Measurements from ENCODE around the gene TEKT3.

TEKT3 gene

DNA sequence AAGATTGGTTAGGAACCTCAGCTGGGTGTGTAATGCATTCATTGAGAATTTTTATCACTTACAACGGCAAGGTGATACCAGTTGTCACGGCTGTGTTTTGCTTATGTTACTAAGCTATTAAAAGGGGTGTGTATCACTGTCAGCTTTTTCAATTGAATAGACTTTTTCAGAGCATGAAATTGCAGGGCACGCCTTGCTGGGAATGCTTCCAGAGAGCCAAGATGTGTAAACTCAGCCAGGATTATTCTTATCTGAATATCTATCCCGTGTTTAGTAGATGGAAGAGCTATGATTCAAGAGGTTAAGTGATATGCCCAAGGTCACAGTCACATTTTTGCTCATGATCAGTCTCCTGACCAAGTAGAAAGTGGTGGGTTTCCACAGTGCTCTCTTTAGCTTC is 6.6 kb upstream of the TEKT3 start:
- peak; percentile 65 for DNase-seq

GRCh38 chr17:15346066-15346595 is 4.7 kb upstream of the TEKT3 start:
- DNase-seq: no peak

DNA sequence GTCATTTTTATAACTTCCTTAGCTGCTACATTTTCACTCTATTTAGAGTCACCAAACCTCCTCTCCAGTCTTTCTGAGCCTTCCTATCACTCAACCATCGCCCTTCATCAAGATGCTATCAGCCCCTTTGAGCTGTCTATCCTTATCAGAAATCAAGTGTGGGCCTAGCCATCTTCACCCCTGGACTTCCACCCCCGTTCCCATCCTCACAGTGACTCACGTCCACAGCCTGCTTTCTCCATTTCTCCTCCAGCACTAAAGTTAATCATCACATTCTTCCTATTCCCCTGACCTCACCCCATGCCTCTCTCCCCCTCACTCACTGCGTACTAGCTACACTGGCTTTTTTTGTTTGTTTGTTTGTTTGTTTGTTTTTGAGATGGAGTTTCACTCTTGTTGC is 2.4 kb upstream of the TEKT3 start:
- DNase-seq: no peak

DNA sequence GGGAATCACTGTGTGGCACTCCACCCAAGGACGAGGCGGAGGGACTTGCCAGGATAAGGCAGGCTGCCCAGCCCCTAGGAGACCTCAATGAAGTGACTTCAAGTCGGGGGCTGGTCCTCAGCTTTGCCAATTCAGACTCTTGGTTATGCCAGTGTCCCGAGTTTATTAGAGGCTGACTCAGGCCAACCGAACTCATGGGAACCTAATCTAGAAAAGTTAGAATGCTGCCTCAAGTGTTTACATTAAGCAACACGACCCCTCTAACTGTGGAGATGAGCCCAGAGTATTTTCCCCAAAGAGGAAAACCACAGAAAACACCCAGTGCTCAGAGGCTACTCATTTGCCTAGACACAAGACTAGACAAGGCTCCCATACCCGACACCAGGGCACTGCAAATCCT is 1.1 kb upstream of the TEKT3 start:
- DNase-seq: no peak

DNA sequence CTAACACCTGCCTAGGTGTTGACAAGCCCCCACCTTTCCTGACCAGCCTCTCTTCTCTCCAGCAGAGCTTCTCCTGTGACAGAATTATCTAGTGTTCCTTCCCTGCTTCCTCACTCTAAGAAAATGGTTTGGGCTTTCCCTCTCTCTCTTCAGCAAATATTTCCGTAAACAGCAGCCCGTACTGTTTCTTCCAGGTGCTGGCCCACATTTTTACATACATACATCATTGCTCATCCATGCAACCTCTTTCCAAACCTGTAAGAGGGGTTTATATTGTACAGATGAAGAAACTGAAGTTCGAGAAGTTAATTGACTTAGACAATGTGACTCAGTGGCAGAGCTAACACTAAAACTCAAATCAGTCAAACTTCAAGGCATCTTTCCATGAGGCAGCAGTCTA is 569 bp upstream of the TEKT3 start:
- no peak for DNase-seq

GRCh38 chr17:15340966-15341365 is 431 bp downstream of the TEKT3 start:
- no peak for DNase-seq

DNA sequence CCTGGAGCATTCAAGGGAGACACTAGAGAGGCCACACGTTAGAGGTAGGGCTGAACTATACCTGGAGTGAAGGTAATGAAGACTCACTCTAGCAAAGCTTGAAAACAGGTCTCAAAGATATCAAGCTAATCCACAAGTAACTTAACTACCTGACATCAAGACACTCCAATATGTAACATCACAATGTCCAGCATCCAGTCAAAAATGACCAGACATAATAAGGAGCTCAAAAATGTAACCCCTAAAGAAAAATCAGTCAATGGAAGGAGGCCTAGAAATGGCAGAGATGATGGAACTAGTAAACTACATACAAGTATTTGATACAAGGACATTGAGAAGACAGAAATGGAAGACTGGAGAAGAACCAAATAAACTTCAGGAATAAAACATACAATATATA is 6.0 kb downstream of the TEKT3 start:
- DNase-seq: no peak

GRCh38 chr17:15334266-15334665 is 7.1 kb downstream of the TEKT3 start:
- no peak for DNase-seq

DNA sequence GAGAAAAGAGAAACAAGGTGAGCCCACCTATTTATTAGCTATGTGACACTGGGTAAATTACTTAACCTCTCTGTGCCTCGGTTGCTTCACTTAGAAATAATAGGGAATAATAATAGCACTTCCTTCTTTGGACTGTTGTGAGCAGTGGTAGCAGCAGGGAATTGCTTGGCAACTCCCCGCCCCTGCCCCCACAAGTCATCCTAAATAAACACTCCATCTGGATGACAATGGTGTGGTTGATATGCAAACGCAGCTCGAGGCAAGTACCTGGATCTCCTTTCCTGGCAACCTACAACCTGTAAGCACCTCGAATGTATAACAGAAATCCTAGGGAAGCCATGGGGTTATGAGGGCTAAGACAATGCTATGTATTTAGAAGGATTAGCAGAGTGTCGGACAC is 9.1 kb downstream of the TEKT3 start:
- DNase-seq: no peak

DNA sequence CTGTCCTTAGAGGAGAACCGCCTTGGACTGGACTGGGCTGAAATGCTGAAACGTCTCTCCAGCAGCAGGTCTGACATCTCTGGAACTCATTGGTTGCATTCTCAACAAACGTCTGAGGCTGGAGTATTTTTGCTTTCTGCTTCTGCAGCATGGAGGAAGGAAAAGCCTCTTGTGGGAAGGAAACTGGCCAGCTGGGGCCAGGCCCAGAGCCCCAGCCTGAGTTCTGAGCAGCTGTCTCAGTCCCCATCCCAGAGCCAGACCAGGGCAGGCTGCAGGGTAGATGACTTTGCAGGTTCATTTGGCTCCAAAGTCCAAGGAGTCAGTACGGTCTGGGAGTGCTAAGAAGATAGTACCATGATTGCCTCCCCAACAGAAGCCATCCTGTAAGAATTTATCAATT is 18.3 kb downstream of the TEKT3 start:
- DNase-seq: no peak

DNA sequence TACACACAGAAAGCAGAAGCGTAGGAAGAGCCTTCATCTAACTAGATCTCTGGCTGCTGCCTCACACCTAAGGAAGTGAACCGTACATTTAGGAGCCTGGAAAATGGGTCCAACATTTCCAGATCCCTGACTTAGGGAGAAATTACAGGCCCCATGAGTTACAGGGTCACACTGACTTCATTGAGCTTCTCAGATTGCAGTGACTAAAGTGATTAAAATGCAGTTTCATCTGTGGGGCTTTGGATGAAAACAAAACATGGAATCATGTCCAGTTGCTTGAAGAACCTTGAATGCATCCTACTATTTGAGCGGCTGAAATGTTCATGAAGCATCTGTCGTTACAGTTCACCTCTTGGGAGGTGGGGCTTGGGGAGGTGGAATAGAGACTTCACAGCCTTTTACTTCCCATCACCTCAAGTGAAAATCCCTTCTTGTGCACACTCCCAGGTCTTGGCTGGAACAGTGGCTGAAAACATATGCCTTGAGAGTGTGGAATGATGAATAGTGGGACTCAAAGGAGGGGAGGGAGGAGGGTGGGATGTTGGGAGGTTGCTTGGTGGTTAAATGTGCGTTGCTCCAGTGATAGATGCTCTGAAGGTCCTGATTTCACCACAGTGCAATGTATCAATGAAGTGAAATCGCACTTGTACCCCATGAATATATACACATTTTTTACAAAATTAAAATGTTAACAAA is 19.7 kb downstream of the TEKT3 start:
- DNase-seq: no peak

- DNase-seq: no peak
Observed at GRCh38 chr17:15319452-15320010, 21.9 kb downstream of the TEKT3 start.

- no peak for DNase-seq
Observed at GRCh38 chr17:15311996-15312395, 29.4 kb downstream of the TEKT3 start.

- no peak for DNase-seq
Observed at GRCh38 chr17:15309793-15310192, 31.6 kb downstream of the TEKT3 start.

DNA sequence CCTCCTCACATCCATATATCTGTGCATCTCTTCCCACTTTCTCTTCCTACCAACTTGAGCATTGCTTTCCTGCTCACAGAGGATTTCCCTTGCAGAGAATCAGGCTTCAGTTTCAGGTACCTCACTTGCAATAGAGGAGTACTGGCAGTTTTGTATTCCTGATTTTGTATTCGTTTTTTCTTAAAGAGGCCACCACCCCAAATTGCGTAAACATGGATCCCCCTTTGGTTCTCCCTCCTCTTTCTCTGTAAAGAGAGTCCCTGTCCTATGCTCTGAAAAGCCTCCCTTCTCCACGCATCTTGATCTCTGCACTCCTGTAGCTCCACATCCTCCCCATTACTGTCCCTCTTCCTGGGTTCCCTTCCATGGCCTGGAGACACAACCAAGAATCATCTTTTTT is 32.2 kb downstream of the TEKT3 start:
- DNase-seq: no peak

- DNase-seq: no peak
Observed at GRCh38 chr17:15308758-15309157, 32.6 kb downstream of the TEKT3 start.

DNA sequence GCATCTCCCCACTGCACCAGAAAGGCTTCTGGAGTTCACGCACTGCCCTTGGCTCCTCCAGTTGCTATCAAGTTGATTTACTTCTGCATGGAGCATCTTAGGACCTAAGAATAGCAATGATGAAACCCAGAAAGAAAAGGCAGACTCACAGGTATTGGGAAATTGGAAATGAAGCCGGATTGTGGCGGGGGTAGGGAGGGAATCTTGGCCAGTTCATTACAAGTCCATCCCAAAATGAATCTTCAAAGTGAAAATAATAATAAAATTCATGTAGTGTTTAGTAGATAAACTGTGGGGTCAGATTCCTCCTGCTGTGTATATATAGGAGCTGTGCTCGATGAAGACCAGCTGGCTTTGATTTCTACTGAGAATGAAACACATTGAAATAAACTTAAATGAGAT is 33.7 kb downstream of the TEKT3 start:
- DNase-seq: no peak

- DNase-seq: no peak
Observed at GRCh38 chr17:15303851-15304250, 37.5 kb downstream of the TEKT3 start.

DNA sequence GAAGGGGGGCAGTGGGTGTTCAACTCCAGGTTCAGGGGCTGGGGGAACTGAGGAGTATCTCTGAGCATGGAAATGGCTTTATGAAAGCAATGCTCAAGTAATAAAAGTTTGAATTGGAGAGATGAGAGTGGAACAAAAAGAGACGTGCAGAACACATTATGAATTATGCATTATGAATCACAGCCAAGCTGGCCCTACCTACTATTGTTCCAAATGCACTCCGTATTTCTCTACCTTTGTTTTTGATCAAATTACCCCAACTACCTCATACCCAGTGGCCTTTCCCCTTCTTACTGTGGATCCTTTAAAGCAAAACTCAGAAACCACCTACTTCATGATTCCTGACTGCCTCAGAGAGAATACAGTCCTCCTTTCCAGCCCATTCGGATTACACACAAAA is 38.1 kb downstream of the TEKT3 start:
- DNase-seq: no peak

DNA sequence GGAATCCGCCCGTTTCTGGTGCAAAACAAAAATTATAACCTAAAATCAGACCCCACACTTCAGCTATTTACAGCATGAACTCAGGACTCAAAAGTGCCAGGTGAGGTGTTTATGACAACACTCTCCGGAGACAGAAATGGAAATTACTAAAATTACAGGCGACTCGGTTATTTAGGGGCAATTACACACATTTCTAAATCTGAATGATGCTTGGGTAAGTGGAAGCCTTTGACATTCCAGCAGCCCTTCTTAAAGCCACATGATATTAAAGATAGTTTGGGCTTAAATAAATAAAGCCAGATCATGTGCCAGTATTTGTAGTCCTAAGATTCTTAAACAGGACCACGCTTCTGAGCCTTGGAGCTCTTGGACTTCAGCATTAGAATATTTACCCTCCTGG is 39.6 kb downstream of the TEKT3 start:
- DNase-seq: no peak

- DNase-seq: no peak
Observed at GRCh38 chr17:15298176-15298575, 43.2 kb downstream of the TEKT3 start.

GRCh38 chr17:15293558-15293957 is 47.8 kb downstream of the TEKT3 start:
- no peak for DNase-seq

- no peak for DNase-seq
Observed at GRCh38 chr17:15291674-15292361, 49.6 kb downstream of the TEKT3 start.

DNA sequence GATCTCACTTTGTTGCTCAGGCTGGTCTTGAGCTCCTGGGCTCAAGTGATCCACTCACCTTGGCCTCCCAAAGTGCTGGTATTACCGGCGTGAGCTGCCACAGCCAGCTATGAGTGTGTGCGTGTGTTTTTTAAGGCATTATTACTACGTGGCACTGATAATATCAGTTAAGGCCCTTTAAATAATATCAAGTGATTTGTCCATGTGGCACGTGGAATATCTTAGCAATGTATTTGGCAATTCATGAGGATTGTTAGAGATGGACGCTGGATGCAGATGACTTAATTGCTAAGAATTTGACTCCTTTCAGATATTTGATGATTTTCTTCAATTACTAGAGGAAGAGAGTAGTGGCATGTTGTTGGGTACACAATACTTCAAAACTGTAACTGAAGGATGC is 50.8 kb downstream of the TEKT3 start:
- no peak for DNase-seq
